Measurements from ENCODE around the gene ASAP2. TPM values are rescaled to one million over a fixed set of nuclear protein-coding genes. Genes with fewer than 3 reads are reported as not detected.

Gene ASAP2
- total RNA-seq, 3 donors from 2014 or later = 50.4 to 84.1 (median 50.5) TPM

- intact Hi-C loops (cut with DNase I, micrococcal nuclease) = no loop called here
- ATAC-seq = peak; percentile 70
- no peaks in the 10 kb centered on the region for H3K9me3 ChIP-seq
- no peaks in the 10 kb centered on the region for H3K36me3 ChIP-seq (ENCODE audit: low read depth)
- TF ChIP-seq, protein P1, sequence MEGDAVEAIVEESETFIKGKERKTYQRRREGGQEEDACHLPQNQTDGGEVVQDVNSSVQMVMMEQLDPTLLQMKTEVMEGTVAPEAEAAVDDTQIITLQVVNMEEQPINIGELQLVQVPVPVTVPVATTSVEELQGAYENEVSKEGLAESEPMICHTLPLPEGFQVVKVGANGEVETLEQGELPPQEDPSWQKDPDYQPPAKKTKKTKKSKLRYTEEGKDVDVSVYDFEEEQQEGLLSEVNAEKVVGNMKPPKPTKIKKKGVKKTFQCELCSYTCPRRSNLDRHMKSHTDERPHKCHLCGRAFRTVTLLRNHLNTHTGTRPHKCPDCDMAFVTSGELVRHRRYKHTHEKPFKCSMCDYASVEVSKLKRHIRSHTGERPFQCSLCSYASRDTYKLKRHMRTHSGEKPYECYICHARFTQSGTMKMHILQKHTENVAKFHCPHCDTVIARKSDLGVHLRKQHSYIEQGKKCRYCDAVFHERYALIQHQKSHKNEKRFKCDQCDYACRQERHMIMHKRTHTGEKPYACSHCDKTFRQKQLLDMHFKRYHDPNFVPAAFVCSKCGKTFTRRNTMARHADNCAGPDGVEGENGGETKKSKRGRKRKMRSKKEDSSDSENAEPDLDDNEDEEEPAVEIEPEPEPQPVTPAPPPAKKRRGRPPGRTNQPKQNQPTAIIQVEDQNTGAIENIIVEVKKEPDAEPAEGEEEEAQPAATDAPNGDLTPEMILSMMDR (IDR thresholded peaks at IDR 0.05) = no peak
- no peak overlapping the region for H3K4me3 ChIP-seq
- peaks cover 9% of the 10 kb centered on the region for H3K4me1 ChIP-seq (ENCODE audit: low read depth)
- DNase-seq = peak in 1 of 3 donors; percentile 63
Observed at GRCh38 chr2:9284521-9285297, 78.1 kb downstream of the ASAP2 start.

GRCh38 chr2:9285385-9285920 is 78.8 kb downstream of the ASAP2 start:
- no peaks in the 10 kb centered on the region for H3K36me3 ChIP-seq (ENCODE audit: low read depth)
- H3K4me3 ChIP-seq = no peak overlapping the region
- H3K4me1 ChIP-seq (ENCODE audit: low read depth) = peaks cover 9% of the 10 kb centered on the region
- H3K9me3 ChIP-seq = no peaks in the 10 kb centered on the region
- TF ChIP-seq, protein P1 (IDR thresholded peaks at IDR 0.05) = no peak
- intact Hi-C loops (cut with DNase I, micrococcal nuclease) = no loop called here
- ATAC-seq (no peak), DNase-seq (no peak)

GRCh38 chr2:9285921-9286320 is 79.3 kb downstream of the ASAP2 start:
- Histone ChIP-seq H3K36me3 (ENCODE audit: low read depth) (no peaks in the 10 kb centered on the region), H3K9me3 (no peaks in the 10 kb centered on the region), H3K4me1 (ENCODE audit: low read depth) (peaks cover 9% of the 10 kb centered on the region), H3K4me3 (no peak overlapping the region)
- DNase-seq (no peak), ATAC-seq (no peak)
- TF ChIP-seq, protein P1 (IDR thresholded peaks at IDR 0.05) = no peak
- intact Hi-C loops (cut with DNase I, micrococcal nuclease) = no loop called here

- Histone ChIP-seq H3K36me3 (ENCODE audit: low read depth) (no peaks in the 10 kb centered on the region), H3K4me1 (ENCODE audit: low read depth) (peaks cover 9% of the 10 kb centered on the region), H3K9me3 (no peaks in the 10 kb centered on the region), H3K4me3 (no peak overlapping the region)
- intact Hi-C loops (cut with DNase I, micrococcal nuclease) = no loop called here
- ATAC-seq (no peak), DNase-seq (no peak)
- TF ChIP-seq, protein P1 (IDR thresholded peaks at IDR 0.05) = no peak
Observed at GRCh38 chr2:9286554-9287399, 80.2 kb downstream of the ASAP2 start.

- intact Hi-C loops (cut with DNase I, micrococcal nuclease) = no loop called here
- no peak for ATAC-seq
- TF ChIP-seq, protein P1 (IDR thresholded peaks at IDR 0.05) = no peak
- Histone ChIP-seq H3K4me3 (no peak overlapping the region), H3K36me3 (ENCODE audit: low read depth) (no peaks in the 10 kb centered on the region), H3K9me3 (no peaks in the 10 kb centered on the region), H3K4me1 (ENCODE audit: low read depth) (peaks cover 6% of the 10 kb centered on the region)
- DNase-seq = no peak
Observed at GRCh38 chr2:9287400-9288045, 80.9 kb downstream of the ASAP2 start.

All from mucosa of descending colon (tissue), 3 donors.